Measurements from ENCODE around the gene PTPA. TPM values are rescaled to one million over a fixed set of nuclear protein-coding genes. Genes with fewer than 3 reads are reported as not detected.

PTPA gene
- total and polyA plus RNA-seq, 9 of the 15 experiments (the other 6 are each of a cell fraction or from before 2014, with no cell fraction given) = 1.7 to 121 (median 72.6) TPM

DNA sequence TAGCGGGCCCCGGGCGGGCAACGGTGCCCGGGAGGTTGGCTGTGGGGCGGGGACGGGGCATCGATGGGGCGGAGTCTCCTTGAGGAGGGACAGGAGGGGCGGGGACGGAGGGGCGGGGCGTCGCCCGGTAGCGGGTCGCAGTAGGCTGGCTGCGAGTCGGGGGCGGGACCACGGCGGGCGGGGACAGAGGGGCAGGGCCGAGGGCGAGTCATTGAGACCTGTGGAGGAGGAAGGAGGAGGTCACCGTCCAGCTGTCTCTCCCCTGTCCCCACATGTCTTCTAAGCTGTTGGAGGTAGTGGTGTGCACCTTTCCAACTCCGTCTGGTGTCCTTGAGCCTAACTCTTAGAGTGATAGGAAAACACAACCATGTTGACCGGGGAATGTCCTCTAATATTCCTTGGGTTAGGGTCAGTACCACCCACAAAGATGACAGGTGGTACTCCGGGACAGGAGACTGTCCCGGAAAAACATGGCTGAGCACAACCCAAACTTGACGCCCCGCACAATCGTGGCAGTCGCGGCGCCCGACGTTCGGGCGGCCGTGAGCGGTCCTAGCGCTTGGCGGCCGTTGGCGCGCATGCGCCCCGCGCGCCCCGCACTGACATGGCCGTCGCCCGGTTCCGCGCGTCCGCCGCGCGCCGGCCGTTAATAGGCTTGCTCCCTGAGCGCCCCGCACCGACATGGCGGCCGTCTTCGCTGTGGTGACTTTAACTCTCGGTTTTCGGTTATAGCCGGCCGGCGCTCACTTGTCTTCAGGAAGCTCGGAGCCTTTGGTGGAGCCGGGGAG is at the start of gene PTPA, which contains the start of gene CRAT (continued):
- TF ChIP-seq HINFP (tag; conservative IDR thresholded peaks at IDR 0.05; ENCODE audit: low read depth) = peak; percentile 72
- TF ChIP-seq CTBP1 (IDR thresholded peaks at IDR 0.05; ENCODE audit: borderline replicate concordance) = peak; percentile 72
- peak; percentile 65; the same call in 1 of the 2 replicates for TF ChIP-seq ZNF766 (CRISPR knock-in tag; conservative IDR thresholded peaks at IDR 0.05)
- TF ChIP-seq, protein P1, sequence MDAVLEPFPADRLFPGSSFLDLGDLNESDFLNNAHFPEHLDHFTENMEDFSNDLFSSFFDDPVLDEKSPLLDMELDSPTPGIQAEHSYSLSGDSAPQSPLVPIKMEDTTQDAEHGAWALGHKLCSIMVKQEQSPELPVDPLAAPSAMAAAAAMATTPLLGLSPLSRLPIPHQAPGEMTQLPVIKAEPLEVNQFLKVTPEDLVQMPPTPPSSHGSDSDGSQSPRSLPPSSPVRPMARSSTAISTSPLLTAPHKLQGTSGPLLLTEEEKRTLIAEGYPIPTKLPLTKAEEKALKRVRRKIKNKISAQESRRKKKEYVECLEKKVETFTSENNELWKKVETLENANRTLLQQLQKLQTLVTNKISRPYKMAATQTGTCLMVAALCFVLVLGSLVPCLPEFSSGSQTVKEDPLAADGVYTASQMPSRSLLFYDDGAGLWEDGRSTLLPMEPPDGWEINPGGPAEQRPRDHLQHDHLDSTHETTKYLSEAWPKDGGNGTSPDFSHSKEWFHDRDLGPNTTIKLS (IDR thresholded peaks at IDR 0.05; ENCODE audit: borderline replicate concordance, low read depth) = peak; percentile 78
- TF ChIP-seq, protein P2, sequence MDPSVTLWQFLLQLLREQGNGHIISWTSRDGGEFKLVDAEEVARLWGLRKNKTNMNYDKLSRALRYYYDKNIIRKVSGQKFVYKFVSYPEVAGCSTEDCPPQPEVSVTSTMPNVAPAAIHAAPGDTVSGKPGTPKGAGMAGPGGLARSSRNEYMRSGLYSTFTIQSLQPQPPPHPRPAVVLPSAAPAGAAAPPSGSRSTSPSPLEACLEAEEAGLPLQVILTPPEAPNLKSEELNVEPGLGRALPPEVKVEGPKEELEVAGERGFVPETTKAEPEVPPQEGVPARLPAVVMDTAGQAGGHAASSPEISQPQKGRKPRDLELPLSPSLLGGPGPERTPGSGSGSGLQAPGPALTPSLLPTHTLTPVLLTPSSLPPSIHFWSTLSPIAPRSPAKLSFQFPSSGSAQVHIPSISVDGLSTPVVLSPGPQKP (CRISPR knock-in tag; IDR thresholded peaks at IDR 0.05) = no peak
- peak; percentile 90 for TF ChIP-seq SAP30 (IDR thresholded peaks at IDR 0.05; ENCODE audit: borderline replicate concordance, insufficient read depth, low read depth, low read length, poor library complexity, severe bottlenecking)
- TF ChIP-seq, protein P3, sequence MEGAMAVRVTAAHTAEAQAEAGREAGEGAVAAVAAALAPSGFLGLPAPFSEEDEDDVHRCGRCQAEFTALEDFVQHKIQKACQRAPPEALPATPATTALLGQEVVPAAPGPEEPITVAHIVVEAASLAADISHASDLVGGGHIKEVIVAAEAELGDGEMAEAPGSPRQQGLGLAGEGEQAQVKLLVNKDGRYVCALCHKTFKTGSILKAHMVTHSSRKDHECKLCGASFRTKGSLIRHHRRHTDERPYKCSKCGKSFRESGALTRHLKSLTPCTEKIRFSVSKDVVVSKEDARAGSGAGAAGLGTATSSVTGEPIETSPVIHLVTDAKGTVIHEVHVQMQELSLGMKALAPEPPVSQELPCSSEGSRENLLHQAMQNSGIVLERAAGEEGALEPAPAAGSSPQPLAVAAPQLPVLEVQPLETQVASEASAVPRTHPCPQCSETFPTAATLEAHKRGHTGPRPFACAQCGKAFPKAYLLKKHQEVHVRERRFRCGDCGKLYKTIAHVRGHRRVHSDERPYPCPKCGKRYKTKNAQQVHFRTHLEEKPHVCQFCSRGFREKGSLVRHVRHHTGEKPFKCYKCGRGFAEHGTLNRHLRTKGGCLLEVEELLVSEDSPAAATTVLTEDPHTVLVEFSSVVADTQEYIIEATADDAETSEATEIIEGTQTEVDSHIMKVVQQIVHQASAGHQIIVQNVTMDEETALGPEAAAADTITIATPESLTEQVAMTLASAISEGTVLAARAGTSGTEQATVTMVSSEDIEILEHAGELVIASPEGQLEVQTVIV (CRISPR knock-in tag; IDR thresholded peaks at IDR 0.05; ENCODE audit: borderline replicate concordance) = peak; percentile 19; the same call in 1 of the 2 replicates
- peak; percentile 3; the same call in 1 of the 2 replicates for TF ChIP-seq ZFX (CRISPR knock-in tag; IDR thresholded peaks at IDR 0.05)
- TF ChIP-seq ERF (CRISPR knock-in tag; IDR thresholded peaks at IDR 0.05) = peak; percentile 88; the same call in 1 of the 2 replicates
- no peak for TF ChIP-seq ZNF449 (CRISPR knock-in tag; IDR thresholded peaks at IDR 0.05)
